A549 (cell line): ENCODE measurements around the gene AHCTF1. TPM values are rescaled to one million over a fixed set of nuclear protein-coding genes. Genes with fewer than 3 reads are reported as not detected.

Experiments
- ATAC-seq, 2 experiments: fragments of 200-7000 bp in 1 of 2; fragments of >200 bp in 1 of 2; cut with Nextera tagmentation in 1 of 2; cut with Tn5 transposase in 1 of 2; 3 replicates each; pipeline versions ENCODE4 v1.8.0 to v1.9.1; 2018 to 2020; ENCODE audit warnings: mild to moderate bottlenecking in 1 of 2, moderate library complexity in 1 of 2
- CTCF ChIA-PET: fragments of 300-600 bp; sonication (Branson Sonifier 250); formaldehyde crosslinking; extraction: SDS; loops from one replicate; lab custom pipeline; 2021; ENCODE audit warnings: antibody characterized with exemption, inconsistent platforms; lab: Yijun Ruan, JAX
- POLR2A ChIA-PET: fragments of 350-600 bp; formaldehyde crosslinking; extraction: SDS; loops from one replicate; lab custom pipeline; 2021; ENCODE audit warnings: antibody characterized with exemption, inconsistent platforms; lab: Yijun Ruan, JAX
- DNase-seq, 2 experiments: peaks; one replicate each; pipeline versions ENCODE4 v3.0.0 to v3.0.0-alpha.2; 2011 to 2016; ENCODE audit warnings: low read depth in 1 of 2, low spot score in 1 of 2
- FAIRE-seq: peaks from 2 replicates; lab custom pipeline; 2011; peaks lifted over from hg19 to GRCh38; lab: Jason Lieb, UNC
- H3K27ac ChIP-seq, 2 experiments: fragments of >200 bp; sonication (Bioruptor Twin); formaldehyde crosslinking; 3 replicates each; pipeline ENCODE4 v1.5.1; 2016 to 2017
- H3K4me1 ChIP-seq: fragments of >200 bp; sonication (Bioruptor Twin); formaldehyde crosslinking; 3 replicates; pipeline ENCODE4 v1.6.1; 2016
- H3K4me2 ChIP-seq: fragments of >200 bp; sonication (Bioruptor Twin); formaldehyde crosslinking; 3 replicates; pipeline ENCODE4 v1.6.1; 2016
- H3K4me3 ChIP-seq: fragments of >200 bp; sonication (Bioruptor Twin); formaldehyde crosslinking; 3 replicates; pipeline ENCODE4 v1.5.1; 2016
- H3K9me3 ChIP-seq: fragments of >200 bp; sonication (Bioruptor Twin); formaldehyde crosslinking; 3 replicates; pipeline ENCODE4 v1.6.1; 2016
- ATOH8 ChIP-seq: fragments of 250-450 bp; sonication (Bioruptor Pico); IDR thresholded peaks from 2 replicates; pipeline ENCODE4 v1.5.0; 2020; ENCODE audit warnings: low read depth, mild to moderate bottlenecking, moderate library complexity
- CBX2 ChIP-seq: fragments of 200-600 bp; sonication (generic); IDR thresholded peaks from 2 replicates; pipeline ENCODE4 v1.6.1; 2016; ENCODE audit warnings: low read depth, mild to moderate bottlenecking, borderline replicate concordance
- CHD2 ChIP-seq: fragments of 150-350 bp; IDR thresholded peaks from 2 replicates; pipeline ENCODE4 v1.6.1; 2014; ENCODE audit warnings: low read length; ENCODE audit not compliant: partially characterized antibody
- CHD4 ChIP-seq: fragments of 200-600 bp; sonication (generic); IDR thresholded peaks from 2 replicates; pipeline ENCODE4 v1.6.1; 2016; ENCODE audit warnings: antibody characterized with exemption, mild to moderate bottlenecking, borderline replicate concordance
- CTCF ChIP-seq: fragments of >200 bp; sonication (Bioruptor Twin); formaldehyde crosslinking; IDR thresholded peaks from 3 replicates; pipeline ENCODE4 v1.5.1; 2016
- EHMT2 ChIP-seq: fragments of 200-600 bp; sonication (generic); IDR thresholded peaks from 2 replicates; pipeline ENCODE4 v1.6.1; 2016; ENCODE audit warnings: antibody characterized with exemption, low read depth, mild to moderate bottlenecking, moderate library complexity
- EP300 ChIP-seq, 2 experiments: fragments of >200 bp; sonication (Bioruptor Twin); formaldehyde crosslinking; IDR thresholded peaks; 2 replicates in 1 of 2; 3 replicates in 1 of 2; pipeline ENCODE4 v1.6.1; 2016 to 2017
- FOSL2 ChIP-seq, 2 experiments: fragments of 450-650 bp in 1 of 2; fragments of >200 bp in 1 of 2; sonication (Bioruptor Twin) in 1 of 2; formaldehyde crosslinking; IDR thresholded peaks; 2 replicates each; pipeline versions ENCODE4 v1.5.0 to v1.6.1; 2016 to 2020; ENCODE audit warnings: mild to moderate bottlenecking in 1 of 2, moderate library complexity in 1 of 2
- FOXS1 ChIP-seq: fragments of 250-450 bp; sonication (Bioruptor Pico); IDR thresholded peaks from 2 replicates; pipeline ENCODE4 v1.5.0; 2020; ENCODE audit warnings: mild to moderate bottlenecking, moderate library complexity
- GATA3 ChIP-seq: IDR thresholded peaks from 2 replicates; pipeline ENCODE4 v1.6.1; 2012; ENCODE audit warnings: borderline replicate concordance
- HEYL ChIP-seq: fragments of 250-450 bp; sonication (Bioruptor Pico); IDR thresholded peaks from 2 replicates; pipeline ENCODE4 v1.8.0; 2021; ENCODE audit warnings: mild to moderate bottlenecking, moderate library complexity
- HMGXB4 ChIP-seq: fragments of 250-450 bp; sonication (Bioruptor Pico); IDR thresholded peaks from 2 replicates; pipeline ENCODE4 v1.5.0; 2021; ENCODE audit warnings: mild to moderate bottlenecking, moderate library complexity, borderline replicate concordance
- HOXB13 ChIP-seq: fragments of 250-450 bp; sonication (Bioruptor Pico); IDR thresholded peaks from 2 replicates; pipeline ENCODE4 v1.5.0; 2020; ENCODE audit warnings: low read depth, mild to moderate bottlenecking, moderate library complexity
- JUN ChIP-seq, 2 experiments: fragments of >200 bp; sonication (Bioruptor Twin); formaldehyde crosslinking; IDR thresholded peaks; 2 replicates in 1 of 2; 3 replicates in 1 of 2; pipeline ENCODE4 v1.6.1; 2016 to 2017
- MYC ChIP-seq: IDR thresholded peaks from 2 replicates; pipeline ENCODE4 v1.6.1; 2012; ENCODE audit warnings: mild to moderate bottlenecking, inconsistent platforms, low read length, improper control_type of control experiment, borderline replicate concordance
- NFE2L2 ChIP-seq: fragments of 150-350 bp; conservative IDR thresholded peaks from 2 replicates; pipeline ENCODE4 v1.6.1; 2014; ENCODE audit warnings: low read length
- NPAS2 ChIP-seq: fragments of 250-450 bp; sonication (Bioruptor Pico); IDR thresholded peaks from 2 replicates; pipeline ENCODE4 v1.8.0; 2022; ENCODE audit warnings: mild to moderate bottlenecking, moderate library complexity, borderline replicate concordance
- PHF8 ChIP-seq: fragments of 200-600 bp; sonication (generic); IDR thresholded peaks from 2 replicates; pipeline ENCODE4 v1.6.1; 2016; ENCODE audit warnings: low read depth, mild to moderate bottlenecking, antibody characterized with exemption, moderate library complexity, borderline replicate concordance
- POLR2A ChIP-seq: IDR thresholded peaks from 2 replicates; pipeline ENCODE4 v1.6.1; 2012; ENCODE audit warnings: mild to moderate bottlenecking, low read length
- RFX5 ChIP-seq: fragments of 450-650 bp; IDR thresholded peaks from 2 replicates; pipeline ENCODE4 v1.7.1; 2014; ENCODE audit warnings: antibody characterized with exemption, mild to moderate bottlenecking, moderate library complexity
- TP53 ChIP-seq: fragments of 250-450 bp; sonication (Bioruptor Pico); IDR thresholded peaks from 2 replicates; pipeline ENCODE4 v1.5.0; 2021; ENCODE audit warnings: mild to moderate bottlenecking, moderate library complexity
- ZNF302 ChIP-seq: fragments of 250-450 bp; sonication (Bioruptor Pico); IDR thresholded peaks from 2 replicates; pipeline ENCODE4 v1.9.0; 2021; ENCODE audit warnings: inconsistent platforms, mild to moderate bottlenecking, moderate library complexity
- WGBS: methylation state at CpG from one replicate; pipeline ENCODE4 v1.1.6; 2017; ENCODE audit errors: missing lambda C conversion rate; 5-methylcytosine and 5-hydroxymethylcytosine counted together
- polyA plus RNA-seq, 4 experiments: library from polyadenylated mRNA; depleted of rRNA in 3 of 4; stranded (reverse); fragments of >200 nt; fragmentation: RNase III in 1 of 4; extraction: RNeasy Plus Mini Kit Qiagen cat#74134 plus additional on column Dnase treatment in 1 of 4; gene quantifications; 2 replicates in 3 of 4; 3 replicates in 1 of 4; pipeline ENCODE4 v1.2.3, GENCODE V29; 2011 to 2017
- TF ChIP-seq, protein P1 (sequence below): fragments of >200 bp; sonication (Bioruptor Twin); formaldehyde crosslinking; IDR thresholded peaks from 2 replicates; pipeline ENCODE4 v1.6.1; 2016

AHCTF1 gene
- polyA plus RNA-seq, 2 of the 4 experiments (the other 2 are of a cell fraction): 27.0 to 44.7 TPM

GRCh38 chr1:246790833-246791232 lies 140.9 kb downstream of the AHCTF1 start (continued):
- TF ChIP-seq HMGXB4 (CRISPR knock-in tag): no peak
- no peak for TF ChIP-seq CHD2
- no peak for TF ChIP-seq PHF8
- TF ChIP-seq HEYL: no peak
- no peak for TF ChIP-seq GATA3
- TF ChIP-seq POLR2A: no peak
- TF ChIP-seq FOXS1 (CRISPR knock-in tag): no peak

- Histone ChIP-seq H3K4me1 (peaks cover 14% of the 10 kb centered on the region; the same call in 2 of the 3 replicates), H3K4me3 (no peak overlapping the region), H3K27ac (no peak overlapping the region), H3K9me3 (no peaks in the 10 kb centered on the region)
- DNase-seq (no peak), ATAC-seq (no peak)
- ChIA-PET POLR2A (no interaction called here), CTCF (interaction anchor here (1.4 kb wide), 2 partner anchors 16 to 36 kb away, joined by 3 to 5 read pairs; no protein-coding TSS in a partner anchor)
- TF ChIP-seq MYC (no peak), ATOH8 (CRISPR knock-in tag) (no peak), NFE2L2 (no peak), CBX2 (no peak), CHD4 (no peak)
- TF ChIP-seq, all 56 proteins: peak for 0
- H3K4me2 ChIP-seq: no peak overlapping the region
- 84% methylated on average over 5 of the region's 7 CpGs for WGBS
- no peak for FAIRE-seq
These were observed 141.4 kb downstream of the AHCTF1 start for GRCh38 chr1:246790364-246790763.

DNA sequence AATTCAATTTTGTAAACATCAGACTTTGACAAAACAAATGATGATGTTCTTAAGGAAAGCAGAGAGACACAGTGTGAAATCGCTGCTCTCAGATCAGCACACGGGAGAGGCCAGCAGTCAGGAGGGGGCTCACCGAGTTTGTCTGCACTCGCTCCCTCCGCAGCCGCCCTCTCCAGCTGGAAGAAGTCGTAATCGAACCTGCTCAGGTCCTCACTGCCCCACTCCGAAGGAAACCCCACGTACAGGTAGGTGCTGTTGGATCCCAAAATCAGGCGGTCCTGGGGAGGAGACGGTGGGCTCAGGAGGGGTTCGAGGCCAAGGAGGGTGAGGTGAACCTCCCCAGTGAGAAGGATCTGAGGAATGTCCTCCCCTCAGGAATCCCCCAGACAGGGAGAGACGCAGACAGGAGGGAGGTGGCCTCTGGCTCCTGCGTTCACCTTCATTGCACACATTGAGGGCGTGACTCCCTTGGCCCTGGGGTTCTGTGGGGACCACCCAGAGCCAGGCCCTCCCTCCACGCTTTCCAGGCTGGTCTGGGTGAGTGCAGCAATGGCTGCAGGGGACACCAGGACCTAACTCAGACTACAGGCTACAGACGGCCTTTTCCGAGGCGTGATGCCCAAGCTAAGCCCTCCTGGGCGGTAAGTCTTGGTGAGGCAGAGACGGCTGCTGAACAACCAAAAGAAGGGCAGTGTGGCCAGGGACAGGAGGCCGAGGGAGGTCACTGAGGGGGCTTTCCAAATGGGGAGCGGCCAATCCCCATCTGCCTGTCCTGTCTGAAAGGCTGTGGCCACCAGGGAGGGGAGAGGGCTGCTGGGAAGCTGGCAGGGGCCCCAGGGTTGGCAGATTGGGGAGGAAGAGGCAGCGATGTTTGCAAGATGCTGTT lies 142.1 kb downstream of the AHCTF1 start:
- WGBS: 69% methylated on average over 25 of the region's 25 CpGs
- POLR2A ChIA-PET: no interaction called here
- no peak overlapping the region for H3K27ac ChIP-seq
- no peak for DNase-seq
- TF ChIP-seq JUN (IDR thresholded peaks at IDR 0.05) (no peak), EHMT2 (no peak), RFX5 (no peak), ZNF302 (CRISPR knock-in tag) (no peak), CTCF (no peak), FOSL2 (IDR thresholded peaks at IDR 0.05) (no peak), FOSL2 (CRISPR knock-in tag; IDR thresholded peaks at IDR 0.05) (no peak), HMGXB4 (CRISPR knock-in tag) (no peak), HOXB13 (CRISPR knock-in tag) (no peak), EP300 (IDR thresholded peaks at IDR 0.05) (no peak), TP53 (CRISPR knock-in tag) (no peak), NPAS2 (CRISPR knock-in tag) (no peak)
- TF ChIP-seq, protein P1, sequence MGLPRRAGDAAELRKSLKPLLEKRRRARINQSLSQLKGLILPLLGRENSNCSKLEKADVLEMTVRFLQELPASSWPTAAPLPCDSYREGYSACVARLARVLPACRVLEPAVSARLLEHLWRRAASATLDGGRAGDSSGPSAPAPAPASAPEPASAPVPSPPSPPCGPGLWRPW: no peak
- TF ChIP-seq, all 56 proteins: peak for 0
- FAIRE-seq (no peak), ATAC-seq (peak in 1 of 2 experiments; percentile 10; a peak in 2 of 6 replicates)
- Histone ChIP-seq H3K4me2 (no peak overlapping the region), H3K9me3 (no peaks in the 10 kb centered on the region), H3K4me3 (no peak overlapping the region), H3K4me1 (peaks cover 12% of the 10 kb centered on the region; the same call in 2 of the 3 replicates)
- CTCF ChIA-PET: interaction anchor here (1.4 kb wide), 2 partner anchors 16 to 36 kb away, joined by 3 to 5 read pairs; no protein-coding TSS in a partner anchor
